GM21717 (cell line): ENCODE results near the gene ARID5B.
A peak's percentile ranks its signal among the peaks of the same experiment; 100 is the strongest.

ENCODE experiments used
- ATAC-seq: cut with Tn5 transposase; IDR thresholded peaks from one replicate; pipeline ENCODE4 v1.9.1; 2021; ENCODE audit warnings: mild to moderate bottlenecking, moderate library complexity; ENCODE audit not compliant: unreplicated experiment

The ARID5B gene

GRCh38 chr10:61887772-61888171, 13.7 kb upstream of the ARID5B start:
- no peak for ATAC-seq

- ATAC-seq, result no peak
Observed at GRCh38 chr10:61888744-61889143, 12.8 kb upstream of the ARID5B start.

- no peak for ATAC-seq
Observed at GRCh38 chr10:61890430-61890829, 11.1 kb upstream of the ARID5B start.

- no peak for ATAC-seq
Observed at GRCh38 chr10:61890881-61891409, 10.6 kb upstream of the ARID5B start.

GRCh38 chr10:61891906-61892585, 9.5 kb upstream of the ARID5B start:
- ATAC-seq, result no peak

GRCh38 chr10:61892961-61893360, 8.5 kb upstream of the ARID5B start:
- ATAC-seq, result no peak

- no peak for ATAC-seq
Observed at GRCh38 chr10:61894133-61894532, 7.4 kb upstream of the ARID5B start.

GRCh38 chr10:61895898-61896600, 5.5 kb upstream of the ARID5B start:
- ATAC-seq, result no peak

GRCh38 chr10:61896854-61897661, 4.4 kb upstream of the ARID5B start:
- peak; percentile 65 for ATAC-seq

- ATAC-seq, result no peak
Observed at GRCh38 chr10:61897671-61898434, 3.6 kb upstream of the ARID5B start.

- no peak for ATAC-seq
Observed at GRCh38 chr10:61898435-61898778, 3.1 kb upstream of the ARID5B start.

- no peak for ATAC-seq
Observed at GRCh38 chr10:61899069-61899531, 2.4 kb upstream of the ARID5B start.

- ATAC-seq, result no peak
Observed at GRCh38 chr10:61899663-61899996, 1.9 kb upstream of the ARID5B start.

GRCh38 chr10:61899997-61900828, 1.3 kb upstream of the ARID5B start:
- ATAC-seq, result peak; percentile 37

GRCh38 chr10:61901829-61902444, 438 bp downstream of the ARID5B start:
- no peak for ATAC-seq

- peak; percentile 3 for ATAC-seq
Observed at GRCh38 chr10:61902445-61903220, 1.1 kb downstream of the ARID5B start.

- ATAC-seq, result peak; percentile 57
Observed at GRCh38 chr10:61903221-61903927, 1.9 kb downstream of the ARID5B start.

- no peak for ATAC-seq
Observed at GRCh38 chr10:61903928-61904344, 2.4 kb downstream of the ARID5B start.
